Karpas-422 (cell line): ENCODE data around the gene OXSR1. TPM values are rescaled to one million over a fixed set of nuclear protein-coding genes. Genes with fewer than 3 reads are reported as not detected.

ENCODE experiments used
- DNase-seq: peaks from one replicate; pipeline ENCODE4 v3.0.0-alpha.2; 2015
- H2AFZ ChIP-seq: fragments of 200-600 bp; sonication (generic); 2 replicates; pipeline ENCODE4 v1.6.1; 2014; ENCODE audit warnings: antibody characterized with exemption, low read length, mixed read lengths
- H3K27ac ChIP-seq: fragments of 200-600 bp; sonication (generic); 2 replicates; pipeline ENCODE4 v1.5.1; 2014; ENCODE audit warnings: mild to moderate bottlenecking, low read length, moderate library complexity
- H3K27me3 ChIP-seq: fragments of 200-600 bp; sonication (generic); 2 replicates; pipeline ENCODE4 v1.6.1; 2014; ENCODE audit warnings: low read length, mixed read lengths
- H3K36me3 ChIP-seq: fragments of 200-600 bp; sonication (generic); 2 replicates; pipeline ENCODE4 v1.6.1; 2014; ENCODE audit warnings: low read length, mixed read lengths; ENCODE audit not compliant: insufficient read depth
- H3K4me1 ChIP-seq: fragments of 200-600 bp; sonication (generic); 2 replicates; pipeline ENCODE4 v1.6.1; 2014; ENCODE audit warnings: mild to moderate bottlenecking, low read length, mixed read lengths
- H3K4me2 ChIP-seq: fragments of 200-600 bp; sonication (generic); 2 replicates; pipeline ENCODE4 v1.6.1; 2014; ENCODE audit warnings: low read length, low read depth, mild to moderate bottlenecking; ENCODE audit not compliant: poor library complexity, severe bottlenecking
- H3K4me3 ChIP-seq: fragments of 200-600 bp; sonication (generic); 2 replicates; pipeline ENCODE4 v1.5.1; 2014; ENCODE audit warnings: mild to moderate bottlenecking, antibody characterized with exemption, low read length, mixed read lengths
- H3K79me2 ChIP-seq: fragments of 200-600 bp; sonication (generic); 2 replicates; pipeline ENCODE4 v1.6.1; 2014; ENCODE audit warnings: mild to moderate bottlenecking, low read length, mixed read lengths
- H3K9ac ChIP-seq: fragments of 200-600 bp; sonication (generic); 2 replicates; pipeline ENCODE4 v1.6.0; 2014; ENCODE audit warnings: low read length
- H3K9me2 ChIP-seq: fragments of 200-600 bp; sonication (generic), shearing (Covaris generic); replicated peaks from 2 replicates; pipeline ENCODE4 v1.6.0; 2014; ENCODE audit warnings: mild to moderate bottlenecking, low read length, moderate library complexity; ENCODE audit not compliant: insufficient read depth
- H3K9me3 ChIP-seq: fragments of 300-700, 200-600 bp; sonication (generic); 2 replicates; pipeline ENCODE4 v1.6.1; 2014; ENCODE audit warnings: low read length, mixed read lengths
- H4K20me1 ChIP-seq: fragments of 200-600 bp; sonication (generic); 2 replicates; pipeline ENCODE4 v1.6.1; 2014; ENCODE audit warnings: mild to moderate bottlenecking, antibody characterized with exemption, low read length, low read depth; ENCODE audit not compliant: insufficient read depth
- total RNA-seq: library from RNA; depleted of rRNA; stranded (reverse); fragments of >200 nt; shearing (Covaris generic); gene quantifications from 2 replicates; pipeline ENCODE4 v1.2.3, GENCODE V29; 2014; ENCODE audit warnings: low replicate concordance

The OXSR1 gene
- total RNA-seq, 1 experiment from 2014 or later, result 55.3 TPM

GRCh38 chr3:38126121-38126892 lies 39.0 kb upstream of the OXSR1 start:
- H4K20me1 ChIP-seq, result 0 out of 2 replicates have a peak, but pooled peaks cover 4% of the 10 kb centered on the region
- H3K4me2 ChIP-seq, result no peak overlapping the region
- H3K36me3 ChIP-seq, result peaks cover 45% of the 10 kb centered on the region
- H3K9me3 ChIP-seq, result no peaks in the 10 kb centered on the region
- H2AFZ ChIP-seq, result no peak overlapping the region
- H3K9me2 ChIP-seq, result no peaks in the 10 kb centered on the region
- no peaks in the 10 kb centered on the region for H3K4me1 ChIP-seq
- no peak for DNase-seq
- no peak overlapping the region for H3K4me3 ChIP-seq
- H3K27me3 ChIP-seq, result no peaks in the 10 kb centered on the region
- no peak overlapping the region for H3K27ac ChIP-seq
- H3K79me2 ChIP-seq, result no peaks in the 10 kb centered on the region
- H3K9ac ChIP-seq, result no peak overlapping the region

- Histone ChIP-seq H3K9me2 (no peaks in the 10 kb centered on the region), H3K4me1 (no peaks in the 10 kb centered on the region), H3K9me3 (no peaks in the 10 kb centered on the region), H3K4me2 (no peak overlapping the region), H3K27me3 (no peaks in the 10 kb centered on the region), H3K27ac (no peak overlapping the region), H3K9ac (no peak overlapping the region), H4K20me1 (0 out of 2 replicates have a peak, but pooled peaks cover 4% of the 10 kb centered on the region), H2AFZ (no peak overlapping the region), H3K79me2 (no peaks in the 10 kb centered on the region), H3K4me3 (no peak overlapping the region), H3K36me3 (peaks cover 52% of the 10 kb centered on the region)
- no peak for DNase-seq
Observed at GRCh38 chr3:38127611-38128302, 37.6 kb upstream of the OXSR1 start.

GRCh38 chr3:38128303-38128655 lies 37.1 kb upstream of the OXSR1 start:
- no peak for DNase-seq
- no peaks in the 10 kb centered on the region for H3K79me2 ChIP-seq
- H3K9me3 ChIP-seq, result no peaks in the 10 kb centered on the region
- no peak overlapping the region for H3K4me3 ChIP-seq
- no peaks in the 10 kb centered on the region for H3K9me2 ChIP-seq
- H3K27me3 ChIP-seq, result no peaks in the 10 kb centered on the region
- H2AFZ ChIP-seq, result no peak overlapping the region
- no peak overlapping the region for H3K4me2 ChIP-seq
- no peaks in the 10 kb centered on the region for H3K4me1 ChIP-seq
- H3K36me3 ChIP-seq, result peaks cover 49% of the 10 kb centered on the region
- H3K27ac ChIP-seq, result no peak overlapping the region
- H3K9ac ChIP-seq, result no peak overlapping the region
- 0 out of 2 replicates have a peak, but pooled peaks cover 4% of the 10 kb centered on the region for H4K20me1 ChIP-seq

GRCh38 chr3:38129058-38129457 lies 36.3 kb upstream of the OXSR1 start:
- peaks cover 3% of the 10 kb centered on the region; the same call in 1 of the 2 replicates for H3K79me2 ChIP-seq
- 0 out of 2 replicates have a peak, but pooled peaks cover 4% of the 10 kb centered on the region for H4K20me1 ChIP-seq
- DNase-seq, result no peak
- no peaks in the 10 kb centered on the region for H3K9me2 ChIP-seq
- no peak overlapping the region for H3K27ac ChIP-seq
- no peak overlapping the region for H3K4me3 ChIP-seq
- H3K4me1 ChIP-seq, result no peaks in the 10 kb centered on the region
- no peak overlapping the region for H2AFZ ChIP-seq
- no peaks in the 10 kb centered on the region for H3K9me3 ChIP-seq
- H3K27me3 ChIP-seq, result no peaks in the 10 kb centered on the region
- no peak overlapping the region for H3K4me2 ChIP-seq
- peaks cover 54% of the 10 kb centered on the region for H3K36me3 ChIP-seq
- H3K9ac ChIP-seq, result no peak overlapping the region

- no peaks in the 10 kb centered on the region for H3K9me3 ChIP-seq
- peaks cover 44% of the 10 kb centered on the region for H3K36me3 ChIP-seq
- no peak overlapping the region for H2AFZ ChIP-seq
- H3K79me2 ChIP-seq, result peaks cover 13% of the 10 kb centered on the region
- DNase-seq, result no peak
- no peaks in the 10 kb centered on the region for H3K27me3 ChIP-seq
- H3K27ac ChIP-seq, result no peak overlapping the region
- no peak overlapping the region for H3K4me3 ChIP-seq
- H3K9me2 ChIP-seq, result no peaks in the 10 kb centered on the region
- H3K4me2 ChIP-seq, result no peak overlapping the region
- no peaks in the 10 kb centered on the region for H4K20me1 ChIP-seq
- H3K9ac ChIP-seq, result no peak overlapping the region
- H3K4me1 ChIP-seq, result peaks cover 9% of the 10 kb centered on the region
Observed at GRCh38 chr3:38130631-38131065, 34.7 kb upstream of the OXSR1 start.

GRCh38 chr3:38131621-38132369 lies 33.5 kb upstream of the OXSR1 start:
- H4K20me1 ChIP-seq, result no peaks in the 10 kb centered on the region; the same call in 1 of the 2 replicates
- H3K4me2 ChIP-seq, result no peak overlapping the region
- H3K9ac ChIP-seq, result no peak overlapping the region
- peaks cover 24% of the 10 kb centered on the region for H3K79me2 ChIP-seq
- DNase-seq, result peak; percentile 75
- H3K4me1 ChIP-seq, result peaks cover 14% of the 10 kb centered on the region
- peaks cover 36% of the 10 kb centered on the region for H3K36me3 ChIP-seq
- no peak overlapping the region for H2AFZ ChIP-seq
- H3K4me3 ChIP-seq, result no peak overlapping the region
- no peaks in the 10 kb centered on the region for H3K9me3 ChIP-seq
- H3K9me2 ChIP-seq, result no peaks in the 10 kb centered on the region
- no peaks in the 10 kb centered on the region for H3K27me3 ChIP-seq
- no peak overlapping the region for H3K27ac ChIP-seq

- Histone ChIP-seq H3K27ac (no peak overlapping the region), H2AFZ (no peak overlapping the region), H3K9me3 (no peaks in the 10 kb centered on the region), H3K4me2 (no peak overlapping the region), H3K4me3 (no peak overlapping the region), H3K4me1 (peaks cover 22% of the 10 kb centered on the region), H3K9ac (no peak overlapping the region), H4K20me1 (no peaks in the 10 kb centered on the region; the same call in 1 of the 2 replicates), H3K79me2 (peaks cover 27% of the 10 kb centered on the region), H3K36me3 (peaks cover 32% of the 10 kb centered on the region), H3K9me2 (no peaks in the 10 kb centered on the region), H3K27me3 (no peaks in the 10 kb centered on the region)
- no peak for DNase-seq
Observed at GRCh38 chr3:38133209-38133556, 32.2 kb upstream of the OXSR1 start.
